T47D (cell line): ENCODE results near the gene SLC15A3.

Experiments used
- DNase-seq, 2 experiments: peaks; one replicate each; pipeline versions ENCODE4 v3.0.0 to v3.0.0-alpha.2; 2011 to 2012; ENCODE audit warnings: low read depth in 1 of 2, low spot score in 1 of 2
- JUND ChIP-seq: IDR thresholded peaks from 2 replicates; pipeline ENCODE4 v1.6.1; 2012; ENCODE audit warnings: low read depth
- in situ Hi-C: cut with HindIII; loops from 2 replicates; pipeline ENCODE4 v1.10.0; 2016; ENCODE audit warnings: low sequenced_read_pairs, low pct_unique_long_range_greater_than_20kb

Gene SLC15A3

DNA sequence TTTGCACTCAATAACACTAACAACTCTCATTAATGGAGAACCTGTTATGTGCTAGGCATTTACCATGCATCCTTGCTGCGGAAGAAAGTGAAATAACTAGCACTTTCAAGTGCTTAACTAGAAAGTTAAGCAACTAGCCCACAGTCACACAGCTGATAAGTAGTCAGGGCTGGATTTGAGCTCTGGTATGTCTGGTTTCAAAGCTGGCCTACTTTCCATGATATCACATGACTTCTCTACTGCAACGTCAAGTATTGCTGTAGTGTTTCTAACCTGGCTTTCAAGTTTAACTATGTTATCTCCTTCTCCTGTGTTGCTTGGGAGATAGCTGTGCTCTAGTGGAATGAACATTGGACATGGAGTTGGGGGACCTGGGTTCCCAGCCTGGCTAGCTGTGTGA, 12.1 kb downstream of the SLC15A3 start:
- in situ Hi-C loops = no loop called here
- no peak for DNase-seq
- no peak for TF ChIP-seq JUND

DNA sequence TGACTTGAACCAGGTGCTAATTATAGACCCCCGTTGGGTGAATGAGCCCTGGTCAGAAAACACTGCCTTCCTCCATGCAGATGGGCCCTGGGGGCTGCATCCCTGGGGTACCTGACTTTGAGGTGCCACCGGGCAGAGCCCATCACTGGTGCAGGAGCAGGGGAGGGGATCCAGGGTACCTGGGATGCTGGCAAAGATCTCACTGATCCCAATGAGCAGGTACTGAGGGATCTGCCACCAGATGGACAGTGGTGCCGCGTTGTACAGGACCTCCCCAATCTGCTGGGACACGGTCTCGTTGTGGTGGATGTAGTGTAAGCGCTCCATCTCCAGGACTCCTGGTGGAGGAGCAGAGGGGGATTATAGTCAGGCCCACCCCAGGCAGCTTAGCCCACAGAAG, 12.7 kb downstream of the SLC15A3 start:
- TF ChIP-seq JUND = no peak
- in situ Hi-C loops = no loop called here
- DNase-seq = no peak

DNA sequence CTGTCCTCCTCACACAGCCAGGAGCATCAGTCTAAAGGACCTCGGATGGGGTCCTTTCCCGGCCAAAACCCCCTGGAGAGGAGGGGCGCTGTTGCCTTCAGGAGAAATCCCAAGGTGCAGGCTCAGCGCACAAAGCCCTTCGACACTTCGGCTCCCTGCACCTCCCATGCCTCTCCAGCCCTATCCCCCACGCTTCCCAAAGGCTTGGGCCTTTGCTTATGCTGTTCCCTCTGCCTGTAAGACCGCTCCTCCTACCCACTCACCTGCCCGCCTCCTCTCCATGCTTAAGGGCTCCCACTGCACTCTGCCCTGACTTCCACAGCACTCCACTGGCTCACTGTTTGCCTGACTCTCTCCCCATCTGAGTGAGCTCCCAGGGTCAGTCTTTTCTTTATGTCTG, 13.5 kb downstream of the SLC15A3 start:
- in situ Hi-C loops = no loop called here
- TF ChIP-seq JUND = no peak
- no peak for DNase-seq

DNA sequence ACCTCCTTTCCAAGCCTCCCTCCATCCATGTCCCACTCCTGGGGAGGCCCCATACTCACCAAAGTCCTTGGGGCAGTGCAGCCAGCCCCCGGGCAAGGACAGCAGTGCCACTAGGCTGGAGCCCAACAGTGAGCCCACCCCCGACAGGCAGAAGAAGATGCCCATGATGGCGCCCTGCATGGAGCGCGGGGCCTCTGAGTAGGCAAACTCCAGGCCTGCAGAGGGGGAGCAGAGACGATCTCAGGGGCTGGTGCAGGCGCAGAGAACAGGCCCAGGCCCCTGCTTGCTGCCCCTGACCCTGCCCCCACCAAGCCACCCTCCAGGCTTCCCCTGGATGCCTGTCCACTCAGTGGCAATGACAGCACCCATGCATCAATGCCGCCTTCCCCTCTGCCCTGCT, 14.2 kb downstream of the SLC15A3 start:
- in situ Hi-C loops = no loop called here
- TF ChIP-seq JUND = no peak
- no peak for DNase-seq

DNA sequence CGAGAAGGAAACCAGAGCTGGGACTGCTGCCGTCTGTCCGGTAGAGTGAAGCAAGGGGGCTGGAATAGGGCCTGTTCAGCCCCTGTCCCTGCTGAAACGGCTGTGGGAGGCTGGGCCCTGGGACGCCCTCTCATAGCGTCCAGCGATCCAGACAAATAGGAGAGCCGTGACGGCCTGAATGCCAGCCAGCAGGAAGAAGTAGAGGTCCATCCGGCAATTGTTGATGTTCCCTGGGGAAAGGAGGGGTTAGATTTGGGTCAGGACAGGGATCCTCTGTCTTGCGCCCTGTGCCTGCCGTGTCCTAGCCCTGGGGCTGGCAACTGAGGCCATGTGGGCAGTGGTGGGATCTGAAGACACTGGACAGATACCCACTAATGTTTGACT, 14.8 kb downstream of the SLC15A3 start:
- in situ Hi-C loops = no loop called here
- no peak for DNase-seq
- no peak for TF ChIP-seq JUND

DNA sequence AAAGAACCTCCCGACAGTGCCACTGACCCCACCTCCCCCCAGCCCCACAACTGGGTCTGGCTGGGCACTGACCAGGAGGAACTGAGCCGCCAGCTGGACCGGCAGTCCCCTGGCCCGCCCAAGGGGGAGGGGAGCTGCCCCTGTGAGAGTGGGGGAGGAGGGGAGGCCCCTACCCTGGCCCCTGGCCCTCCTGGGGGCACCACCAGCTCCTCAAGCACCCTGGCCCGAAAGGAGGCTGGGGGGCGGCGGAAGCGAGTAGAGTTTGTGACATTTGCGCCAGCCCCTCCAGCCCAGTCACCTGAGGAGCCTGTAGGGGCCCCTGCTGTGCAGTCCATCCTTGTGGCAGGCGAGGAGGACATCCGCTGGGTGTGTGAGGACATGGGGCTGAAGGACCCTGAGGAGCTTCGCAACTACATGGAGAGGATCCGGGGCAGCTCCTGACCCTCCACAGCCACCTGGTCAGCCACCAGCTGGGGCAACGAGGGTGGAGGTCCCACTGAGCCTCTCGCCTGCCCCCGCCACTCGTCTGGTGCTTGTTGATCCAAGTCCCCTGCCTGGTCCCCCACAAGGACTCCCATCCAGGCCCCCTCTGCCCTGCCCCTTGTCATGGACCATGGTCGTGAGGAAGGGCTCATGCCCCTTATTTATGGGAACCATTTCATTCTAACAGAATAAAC, 15.4 kb downstream of the SLC15A3 start:
- no peak for DNase-seq
- TF ChIP-seq JUND = no peak
- in situ Hi-C loops = no loop called here

DNA sequence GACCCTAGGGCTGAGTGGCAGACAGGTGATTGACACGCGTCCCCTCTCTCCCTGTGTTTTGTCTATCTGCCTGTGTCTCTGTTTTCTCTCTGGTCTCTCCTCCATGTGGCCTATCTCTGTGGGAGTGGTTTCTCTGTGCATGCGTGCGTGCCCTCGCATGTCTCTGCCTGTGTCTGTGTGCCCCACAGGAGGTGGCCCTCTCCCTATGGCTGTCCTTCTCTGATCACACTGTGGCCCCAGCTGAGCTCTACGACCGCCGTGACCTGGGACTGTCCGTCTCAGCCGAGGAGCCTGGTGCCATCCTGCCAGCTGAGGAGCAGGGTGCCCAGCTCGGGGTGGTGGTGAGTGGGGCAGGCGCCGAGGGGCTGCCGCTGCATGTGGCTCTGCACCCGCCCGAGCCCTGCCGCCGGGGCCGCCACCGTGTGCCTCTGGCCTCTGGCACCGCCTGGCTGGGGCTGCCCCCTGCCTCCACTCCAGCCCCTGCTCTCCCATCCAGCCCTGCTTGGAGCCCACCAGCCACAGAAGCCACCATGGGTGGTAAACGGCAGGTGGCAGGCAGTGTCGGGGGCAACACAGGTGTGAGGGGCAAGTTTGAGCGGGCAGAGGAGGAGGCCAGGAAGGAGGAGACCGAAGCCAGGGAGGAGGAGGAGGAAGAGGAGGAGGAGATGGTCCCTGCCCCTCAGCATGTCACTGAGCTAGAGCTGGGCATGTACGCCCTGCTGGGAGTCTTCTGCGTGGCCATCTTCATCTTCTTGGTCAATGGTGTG, 16.1 kb downstream of the SLC15A3 start:
- no peak for DNase-seq
- in situ Hi-C loops = no loop called here

DNA sequence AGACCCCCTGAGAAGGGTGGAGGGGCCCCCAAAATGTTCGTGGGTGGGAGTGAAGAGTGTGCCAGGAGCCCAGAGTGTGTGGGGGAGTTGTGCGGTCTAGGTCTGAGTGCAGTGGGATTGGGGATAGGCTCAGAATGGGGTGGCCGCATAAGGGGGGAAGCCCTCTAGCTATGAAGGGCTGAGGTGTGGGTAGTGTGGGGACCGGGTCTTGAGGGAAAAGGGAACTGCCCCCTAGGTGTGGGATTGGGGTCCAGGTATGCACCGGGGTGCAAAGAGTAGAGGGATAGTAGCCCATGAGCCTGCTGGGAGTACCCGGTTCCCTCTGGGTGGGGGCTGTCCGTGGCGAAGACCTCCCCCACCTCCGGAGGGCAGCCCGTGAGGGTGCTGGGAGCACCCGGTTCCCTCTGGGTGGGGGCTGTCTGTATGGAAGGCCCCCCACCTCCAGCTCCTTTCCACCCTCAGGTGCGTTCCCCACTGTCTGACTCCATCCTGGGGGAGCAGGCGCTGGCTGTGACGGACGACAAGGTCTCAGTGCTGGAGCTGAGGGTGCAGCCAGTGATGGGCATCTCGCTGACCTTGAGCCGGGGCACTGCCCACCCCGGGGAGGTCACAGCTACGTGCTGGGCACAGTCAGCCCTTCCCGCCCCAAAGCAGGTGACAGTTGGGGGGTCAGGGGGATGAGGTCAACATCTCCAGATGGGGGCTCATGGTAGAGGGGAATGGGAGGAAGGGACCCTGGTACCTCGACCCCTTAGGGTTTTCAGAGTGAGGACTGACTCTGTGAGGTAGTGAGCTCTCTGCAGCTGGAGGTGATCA, 17.0 kb downstream of the SLC15A3 start:
- in situ Hi-C loops = no loop called here
- no peak for DNase-seq
- no peak for TF ChIP-seq JUND

More for the DNA sequence above, 16.1 kb downstream of the SLC15A3 start:
- no peak for TF ChIP-seq JUND

DNA sequence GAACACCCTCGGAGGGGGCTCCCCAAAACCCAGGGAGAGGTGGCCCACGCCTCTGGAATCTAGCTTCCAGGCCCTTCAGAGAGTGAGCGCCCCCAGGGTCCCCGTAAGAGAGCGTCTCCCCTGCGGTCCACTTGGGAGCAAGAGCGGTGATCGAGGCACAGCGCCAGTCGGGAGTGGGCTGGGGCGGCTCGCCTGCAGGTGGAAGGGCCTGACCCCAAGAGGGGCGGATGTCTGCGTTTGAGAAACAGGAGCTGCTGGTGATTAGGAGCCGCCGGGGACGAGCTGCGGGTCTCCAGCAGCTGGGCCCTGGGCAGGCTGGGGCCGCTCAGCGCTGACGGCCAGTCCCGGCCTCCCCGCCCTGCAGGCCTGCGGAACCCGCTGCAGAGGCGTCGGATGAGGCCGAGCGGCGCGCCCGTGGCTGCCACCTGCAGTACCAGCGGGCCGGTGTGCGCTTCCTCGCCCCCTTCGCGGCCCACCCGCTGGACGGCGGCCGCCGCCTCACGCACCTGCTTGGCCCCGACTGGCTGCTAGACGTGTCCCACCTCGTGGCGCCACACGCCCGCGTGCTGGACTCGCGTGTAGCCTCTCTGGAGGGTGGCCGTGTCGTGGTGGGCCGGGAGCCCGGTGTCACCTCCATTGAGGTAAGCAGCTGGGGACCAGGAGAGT, 17.7 kb downstream of the SLC15A3 start:
- no peak for DNase-seq
- no peak for TF ChIP-seq JUND
- in situ Hi-C loops = no loop called here

DNA sequence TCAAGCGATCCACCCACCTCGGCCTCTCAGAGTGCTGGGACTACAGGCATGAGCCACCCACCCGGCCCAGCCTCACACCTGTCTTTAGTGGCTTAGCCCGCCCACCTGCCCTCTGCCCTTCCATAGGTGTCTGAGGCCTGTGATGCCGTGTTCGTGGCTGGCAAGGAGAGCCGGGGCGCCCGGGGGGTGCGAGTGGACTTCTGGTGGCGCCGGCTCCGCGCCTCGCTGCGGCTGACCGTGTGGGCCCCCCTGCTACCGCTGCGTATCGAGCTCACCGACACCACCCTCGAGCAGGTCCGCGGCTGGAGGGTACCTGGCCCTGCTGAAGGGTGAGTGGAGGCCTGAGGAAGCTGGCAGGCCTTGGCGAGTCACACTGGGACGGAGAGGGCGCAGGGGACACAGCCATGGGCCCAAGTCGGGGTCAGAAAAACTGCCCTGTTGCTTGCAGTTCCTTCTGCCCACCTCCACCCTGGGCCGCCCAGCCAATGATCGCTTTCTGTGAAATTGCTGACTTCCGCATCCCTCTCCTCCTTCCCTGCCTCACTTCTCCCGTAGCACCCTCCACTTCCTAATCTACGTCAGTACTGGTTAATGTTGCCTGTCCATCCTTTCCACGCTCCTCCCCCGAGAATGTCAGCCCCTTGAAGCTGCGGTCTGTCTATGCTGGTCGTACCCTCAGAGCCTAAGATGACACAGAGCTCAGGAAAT, 18.4 kb downstream of the SLC15A3 start:
- in situ Hi-C loops = no loop called here
- DNase-seq = no peak
- no peak for TF ChIP-seq JUND

DNA sequence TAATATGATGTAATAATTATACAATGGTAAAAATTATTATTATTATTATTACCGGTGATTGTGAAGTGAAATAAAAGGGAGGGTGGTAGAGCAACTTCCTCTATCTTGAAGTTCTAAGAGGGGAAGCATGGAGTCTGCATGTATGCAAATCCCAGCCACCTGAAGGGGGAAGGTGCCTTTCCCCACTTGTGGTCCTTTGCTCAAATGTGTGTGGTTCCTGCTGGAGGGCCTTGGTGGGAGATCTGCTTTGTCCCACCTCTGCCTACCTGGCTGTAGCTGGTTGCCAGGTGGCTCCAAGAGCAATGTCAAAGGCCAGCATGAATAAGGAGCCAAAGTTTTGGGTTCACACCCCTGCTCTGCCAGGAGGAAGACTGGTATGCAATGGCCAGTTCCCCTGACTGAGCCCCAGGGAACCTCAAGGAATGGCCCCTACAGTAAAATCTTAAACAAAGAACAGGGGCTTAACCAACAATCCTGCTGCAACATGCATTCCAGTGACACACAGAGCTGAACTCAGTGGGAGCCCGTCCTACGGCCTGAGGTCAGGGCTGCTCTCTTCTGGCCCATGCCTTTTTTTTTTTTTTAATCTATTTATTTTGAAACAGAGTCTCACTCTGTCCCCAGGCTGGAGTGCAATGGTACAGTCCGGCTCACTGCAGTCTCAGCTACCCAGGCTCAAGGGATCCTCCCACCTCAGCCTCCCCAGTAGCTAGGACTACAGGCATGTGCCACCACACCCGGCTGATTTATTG, 19.2 kb downstream of the SLC15A3 start:
- DNase-seq = peak in 1 of 2 experiments; percentile 59
- TF ChIP-seq JUND = no peak
- in situ Hi-C loops = no loop called here
